Activated CD4-positive, alpha-beta T cell treated with anti-CD3 and anti-CD28 coated beads, Interleukin-2, Interleukin-4, amounts not matched to agents 100 ng/mL and 50 ng/mL, durations not matched to agents 16 hours and 8 hours (primary cell): ENCODE results near the gene TMA7B.
A peak's percentile ranks its signal among the peaks of the same experiment; 100 is the strongest.
"Not testable (repeated sequence)": the region's sequence is repeated elsewhere in the genome, so short reads cannot be mapped to it uniquely, and the experiment has no call there.

Source experiments
- DNase-seq: peaks from one replicate; pipeline ENCODE4 v3.0.0-alpha.2; 2020; ENCODE audit warnings: low spot score

TMA7B gene

DNA sequence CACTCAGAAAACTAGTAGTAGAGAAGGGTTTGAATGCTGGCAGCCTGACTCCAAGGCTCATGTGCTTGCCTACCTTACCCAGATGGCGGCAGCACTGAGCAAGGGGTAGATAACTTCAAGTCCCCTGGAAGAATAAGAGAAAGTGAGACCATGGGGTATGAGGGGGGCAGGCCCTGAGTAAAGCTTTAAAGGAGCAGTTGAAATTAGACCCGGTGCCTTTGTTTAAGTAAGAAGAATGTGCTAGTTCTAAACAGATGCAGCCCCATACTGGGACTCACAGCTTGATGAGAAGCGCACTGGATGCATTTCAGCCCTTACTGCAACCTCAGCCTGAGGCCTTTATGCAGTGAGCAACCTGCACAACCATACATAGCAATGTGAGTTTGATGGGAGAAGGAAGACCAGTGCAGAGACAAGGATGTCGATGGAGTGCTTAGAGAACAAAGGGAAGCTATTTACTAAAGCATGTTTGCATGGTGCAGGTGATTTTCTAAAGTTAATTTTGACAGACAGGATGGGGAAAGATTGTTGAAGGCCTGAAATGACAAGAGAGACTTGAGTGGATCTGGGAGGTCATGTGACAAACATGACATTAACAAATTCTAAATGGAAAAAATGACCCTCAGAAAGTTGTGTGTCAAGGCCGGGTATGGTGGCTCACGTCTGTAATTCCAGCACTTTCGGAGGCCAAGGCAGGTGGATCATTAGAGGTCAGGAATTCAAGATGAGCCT lies 27.1 kb upstream of the TMA7B start:
- peak; percentile 75 for DNase-seq

GRCh38 chr22:39933741-39934140 lies 26.5 kb upstream of the TMA7B start:
- no peak for DNase-seq

DNA sequence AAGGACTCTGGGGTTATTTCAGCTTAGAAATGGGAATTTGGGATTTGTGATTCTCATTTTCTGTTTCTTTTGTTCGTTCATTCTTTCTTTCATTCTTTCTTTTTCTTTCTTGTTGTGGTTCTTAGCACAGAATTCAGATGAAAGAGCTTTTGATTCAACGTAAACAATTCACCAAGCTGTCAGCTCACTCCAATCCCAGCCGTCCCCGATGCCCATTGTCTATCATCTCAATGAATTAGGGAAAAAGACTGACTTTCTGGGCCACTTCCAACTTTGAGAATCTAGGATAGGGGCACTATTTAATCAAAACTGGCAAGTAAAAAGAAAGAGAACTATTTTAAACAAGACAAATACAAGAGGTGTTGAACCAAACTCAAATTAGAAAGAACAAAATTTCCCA lies 25.1 kb upstream of the TMA7B start:
- no peak for DNase-seq

DNA sequence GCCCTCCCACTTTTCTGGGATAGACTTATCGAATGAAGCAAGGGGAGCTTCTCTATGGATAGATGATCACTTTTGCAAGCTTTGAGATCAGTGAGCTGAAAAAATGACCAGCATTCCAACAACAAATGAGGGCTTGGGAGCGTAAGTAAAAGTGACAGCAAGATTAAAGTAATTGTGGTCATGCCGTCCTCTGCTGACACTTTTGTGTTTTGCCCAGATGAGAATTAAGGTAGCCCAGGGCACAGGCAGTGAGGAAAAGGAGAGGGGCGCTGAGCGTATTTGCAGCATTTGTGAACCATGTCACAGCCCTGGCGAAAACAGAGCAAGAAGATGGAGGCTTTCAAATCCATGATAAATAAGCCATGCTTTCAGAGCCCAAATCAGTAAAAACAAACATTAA lies 24.6 kb upstream of the TMA7B start:
- DNase-seq, result no peak

DNA sequence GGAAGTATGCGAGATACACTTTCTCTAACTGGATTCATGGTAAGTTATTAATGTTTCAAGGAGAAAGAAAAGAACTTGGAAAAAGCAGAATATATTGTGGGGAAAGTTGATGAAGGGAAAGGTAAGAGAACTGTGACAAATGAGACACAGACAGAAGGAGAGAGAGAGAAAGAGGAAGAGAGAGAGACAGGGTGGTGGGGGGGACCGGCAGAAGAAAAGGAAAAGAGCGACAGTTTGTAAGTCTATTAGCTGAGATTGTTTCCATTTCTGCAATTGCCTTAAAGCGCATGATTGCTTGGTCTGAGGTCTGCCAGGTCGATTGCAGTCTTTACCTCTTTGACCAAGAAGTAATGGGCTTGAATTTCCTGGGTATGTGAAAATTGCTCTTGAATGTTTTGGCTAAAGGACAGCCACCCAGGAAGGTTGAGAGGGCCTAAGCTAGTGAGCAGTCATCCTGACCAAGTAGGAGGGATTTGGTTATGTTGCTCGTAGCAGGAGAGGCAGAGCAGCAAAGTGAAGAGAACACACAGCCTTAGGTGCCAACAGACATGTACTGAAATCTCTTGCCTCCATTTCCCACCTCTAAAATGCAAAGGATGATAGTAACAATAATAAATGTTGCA lies 23.6 kb upstream of the TMA7B start:
- DNase-seq, result no peak

DNA sequence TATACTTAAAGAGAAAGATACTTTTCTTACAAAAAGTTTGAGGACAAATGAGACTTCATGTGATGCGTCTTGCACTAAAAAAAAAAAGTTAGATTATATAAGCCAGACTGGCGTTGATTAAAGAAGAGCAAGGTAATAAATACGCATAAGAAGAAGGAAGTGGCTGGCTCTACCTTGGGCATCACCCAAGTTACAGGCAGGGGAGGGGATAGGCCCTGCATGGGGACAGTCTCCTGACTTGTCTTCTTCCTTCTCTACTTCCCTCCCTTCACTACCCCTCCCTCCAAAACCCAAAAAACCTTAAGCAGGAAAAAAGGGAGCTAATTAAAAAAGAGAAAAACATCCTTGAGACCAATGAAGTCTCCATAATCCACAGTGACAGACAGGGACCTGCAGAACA lies 22.3 kb upstream of the TMA7B start:
- DNase-seq, result no peak

DNA sequence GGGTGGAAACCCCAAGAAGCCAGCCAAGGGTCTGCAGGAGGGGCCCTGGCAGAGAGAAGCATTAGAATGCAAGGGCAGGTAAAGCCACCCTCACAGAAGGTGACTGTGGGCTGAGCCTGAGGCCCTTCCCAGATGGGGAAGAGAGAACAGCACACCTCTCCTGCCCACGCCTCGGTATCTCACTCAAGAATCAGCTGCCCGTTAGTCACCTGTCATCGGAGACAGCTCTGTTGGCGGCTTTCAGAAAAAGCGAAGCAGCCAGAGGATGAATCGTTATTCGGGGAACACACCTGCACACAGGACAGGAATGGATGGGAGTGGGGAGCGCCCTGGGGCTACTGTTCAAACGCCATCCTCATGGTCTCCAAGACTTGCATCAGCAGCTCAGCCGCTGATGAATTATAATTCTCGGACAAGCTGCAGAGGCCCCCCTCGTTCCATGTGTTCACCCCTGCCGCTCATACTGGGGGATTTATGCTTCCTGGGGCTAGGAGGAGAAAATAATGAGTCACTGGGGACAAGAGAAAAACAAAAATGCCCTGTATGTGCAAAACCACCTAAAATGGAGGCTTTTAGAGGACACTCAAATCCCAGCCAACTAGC lies 21.6 kb upstream of the TMA7B start:
- no peak for DNase-seq

DNA sequence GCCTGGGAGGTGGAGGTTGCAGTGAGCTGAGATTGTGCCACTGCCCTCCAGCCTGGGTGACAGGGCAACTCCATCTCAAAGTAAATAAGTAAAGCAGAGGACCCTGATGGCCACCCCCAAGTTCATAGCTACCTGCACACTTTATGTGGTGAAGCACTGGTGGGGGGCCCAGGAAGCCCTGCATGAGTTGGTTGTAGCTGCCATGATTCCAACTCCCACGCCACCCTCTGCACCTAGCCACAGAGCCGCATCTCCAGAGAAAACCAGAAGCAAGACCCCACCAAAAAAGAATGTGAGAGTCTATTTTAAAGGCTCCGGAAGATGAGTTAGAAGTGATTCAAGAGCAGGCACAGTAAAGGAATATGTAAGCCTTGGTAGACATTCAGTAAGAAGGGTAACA lies 20.4 kb upstream of the TMA7B start:
- DNase-seq, result no peak

GRCh38 chr22:39940757-39941305 lies 19.4 kb upstream of the TMA7B start:
- DNase-seq, result no peak

DNA sequence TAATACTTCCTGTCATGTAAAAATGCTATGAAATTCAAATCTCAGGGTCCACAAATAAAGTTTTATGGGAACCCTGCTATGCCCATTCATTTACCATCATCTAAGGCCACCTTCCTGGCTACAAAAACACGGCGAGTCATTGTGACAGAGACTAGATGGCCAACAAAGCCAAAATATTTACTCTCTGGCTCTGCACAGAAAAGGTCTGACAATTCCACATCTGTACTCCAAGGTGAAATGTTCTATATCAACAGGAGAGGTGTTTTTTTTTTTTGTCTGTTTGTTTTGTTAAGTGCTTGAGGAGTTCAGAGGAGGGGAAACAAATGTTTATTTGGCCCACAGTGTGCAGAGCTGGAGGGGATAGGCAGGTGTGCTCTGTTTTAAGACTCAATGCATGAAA lies 18.6 kb upstream of the TMA7B start:
- no peak for DNase-seq

- DNase-seq, result no peak
Observed at GRCh38 chr22:39942439-39943230, 17.6 kb upstream of the TMA7B start.

GRCh38 chr22:39943337-39943736 lies 16.9 kb upstream of the TMA7B start:
- DNase-seq, result no peak

DNA sequence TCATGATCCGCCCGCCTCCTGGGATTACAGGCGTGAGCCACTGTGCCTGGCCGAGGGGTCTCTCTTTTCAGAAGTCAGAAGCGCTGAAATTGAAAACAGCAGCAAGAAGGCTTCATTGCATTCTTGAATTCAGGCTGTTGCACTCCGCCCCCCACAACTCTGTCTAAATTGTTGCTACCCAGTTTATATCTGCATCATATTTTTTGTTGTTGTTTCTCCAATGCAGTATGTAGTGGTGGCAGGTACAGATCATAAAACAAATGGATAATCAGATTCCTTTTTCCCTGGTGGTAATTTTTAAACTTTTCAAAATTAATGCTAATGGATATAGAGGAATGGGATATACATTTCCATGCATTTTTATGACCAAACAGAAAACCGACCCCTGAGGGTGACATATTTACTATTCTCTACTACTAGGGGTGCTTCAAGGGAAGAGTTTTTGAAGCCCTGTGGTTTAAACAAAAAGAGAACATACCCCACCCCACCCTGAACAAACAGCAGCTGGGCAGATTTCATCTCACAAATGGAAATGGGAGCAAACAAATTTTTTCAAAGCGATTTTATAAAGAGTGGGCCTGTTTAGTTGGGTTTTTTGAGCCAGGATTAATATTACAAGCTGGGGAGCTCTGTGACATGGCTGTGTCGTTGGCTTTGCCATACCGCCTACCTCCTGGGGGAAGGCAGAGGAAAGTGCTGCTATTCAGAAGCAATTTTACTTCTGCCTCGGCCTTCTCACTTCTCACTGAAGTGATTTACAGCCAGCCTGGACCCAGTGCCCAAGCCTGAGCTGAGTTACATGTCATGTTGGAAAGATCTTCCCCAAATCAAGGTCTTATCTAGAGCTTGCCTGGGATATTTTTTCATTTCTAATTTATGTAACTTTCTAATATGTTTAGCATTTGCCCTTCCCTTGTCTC lies 16.0 kb upstream of the TMA7B start:
- DNase-seq, result no peak

DNA sequence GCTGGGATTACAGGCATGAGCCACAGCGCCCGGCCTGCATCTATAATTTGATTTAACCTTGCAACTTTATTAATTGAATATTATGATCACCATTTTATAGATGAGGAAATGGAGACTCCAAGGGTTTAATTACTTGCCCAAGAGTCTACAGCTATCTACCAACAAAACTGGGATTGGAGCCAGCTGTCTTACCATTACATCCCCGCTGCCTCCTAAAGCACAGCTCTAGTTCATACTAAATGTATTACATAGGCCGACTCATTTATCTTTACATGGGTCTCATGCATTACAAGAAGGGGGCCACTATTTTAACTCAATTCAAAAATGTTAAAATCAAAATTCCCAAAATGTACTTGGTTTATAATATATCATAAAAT lies 14.1 kb upstream of the TMA7B start:
- DNase-seq, result no peak

DNA sequence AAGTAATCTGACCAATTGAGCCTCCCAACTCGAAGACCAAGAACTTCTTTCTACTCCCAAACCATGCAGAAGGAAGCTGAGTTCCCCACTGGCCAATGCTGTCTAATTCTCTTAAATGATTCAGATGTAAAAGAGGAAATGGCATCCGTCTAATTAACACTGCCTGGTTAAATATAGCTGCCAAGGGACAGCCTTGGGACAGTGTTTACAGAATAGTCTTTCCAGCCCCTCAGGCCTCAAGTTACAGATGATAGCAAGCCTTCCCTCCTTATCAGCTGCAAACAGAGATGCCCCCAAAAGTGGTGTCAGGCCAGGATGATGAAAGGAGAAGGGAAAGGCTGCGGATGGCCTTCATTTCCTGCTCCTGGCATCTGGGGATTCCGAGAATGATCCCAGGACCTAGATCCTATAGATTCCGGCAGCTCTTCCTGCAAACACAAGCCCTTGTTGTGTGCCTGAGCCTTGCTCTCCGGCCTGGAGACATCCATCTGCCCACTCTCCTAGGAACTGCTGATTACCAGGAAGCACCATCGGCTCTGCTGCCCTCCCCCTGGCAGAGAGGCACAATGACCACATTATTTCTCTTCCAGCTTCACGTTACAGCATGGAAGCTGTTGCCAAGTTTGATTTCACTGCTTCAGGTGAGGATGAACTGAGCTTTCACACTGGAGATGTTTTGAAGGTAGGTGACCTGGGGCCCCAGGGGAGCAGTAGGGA lies 13.5 kb upstream of the TMA7B start:
- DNase-seq, result no peak

DNA sequence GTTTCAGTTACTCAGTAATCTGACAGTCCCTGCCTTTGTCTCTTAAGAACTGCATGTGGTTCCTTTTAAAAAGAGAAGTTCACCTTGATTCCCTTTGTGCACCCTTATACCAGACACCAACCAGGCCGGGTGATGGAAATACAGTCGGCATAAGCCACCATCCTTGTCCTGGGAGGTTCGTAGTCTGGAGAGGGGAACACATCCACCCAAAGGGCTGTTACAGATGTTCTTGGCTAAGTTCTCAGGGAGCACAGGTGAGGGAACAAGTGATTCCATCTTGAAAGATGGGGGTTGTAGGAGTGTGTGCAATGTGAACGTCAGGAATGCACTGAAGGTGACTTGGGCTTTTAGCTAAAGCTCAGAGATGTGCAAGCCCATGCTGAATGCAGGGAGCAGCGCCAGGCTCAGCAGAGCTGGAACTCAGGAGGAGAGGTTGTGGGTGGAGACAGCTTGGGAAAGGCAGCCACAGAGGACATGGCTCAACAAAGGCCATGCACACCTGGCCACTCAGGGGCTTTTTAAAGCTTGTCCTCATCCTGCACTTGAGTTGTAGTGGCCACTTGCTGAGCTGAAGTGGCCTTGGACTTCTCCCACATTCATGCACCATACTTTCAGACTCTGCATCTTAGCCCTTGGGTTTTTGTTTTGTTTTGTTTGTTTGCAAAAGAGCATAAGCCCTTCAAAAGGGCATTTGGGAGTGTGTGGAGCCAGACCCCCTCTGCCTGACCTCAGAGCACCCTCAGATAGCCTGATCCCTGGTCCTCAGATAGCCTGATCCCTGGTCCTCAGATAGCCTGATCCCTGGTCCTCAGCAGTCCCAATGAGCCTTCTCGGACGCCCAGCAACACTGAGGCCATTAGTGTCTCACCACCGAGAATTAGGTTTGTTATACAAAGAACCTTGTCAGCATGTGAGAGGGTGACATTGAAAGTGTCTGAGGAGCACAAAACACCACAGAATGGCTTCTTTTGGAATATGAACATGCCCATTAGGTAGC lies 12.7 kb upstream of the TMA7B start:
- DNase-seq, result no peak

GRCh38 chr22:39949964-39950737 lies 10.0 kb upstream of the TMA7B start:
- no peak for DNase-seq

- DNase-seq, result not testable (repeated sequence)
Observed at GRCh38 chr22:39951603-39952293, 8.4 kb upstream of the TMA7B start.
